ENCODE measurements around the gene TOR1AIP1. TPM values are rescaled to one million over a fixed set of nuclear protein-coding genes. Genes with fewer than 3 reads are reported as not detected.

Gene TOR1AIP1
- total RNA-seq, 4 donors from 2014 or later = 66.1 to 148 (median 68.8) TPM

GRCh38 chr1:179876300-179876715 lies 5.8 kb upstream of the TOR1AIP1 start:
- no peak for TF ChIP-seq CTCF (IDR thresholded peaks at IDR 0.05 in 4 of 5, conservative IDR thresholded peaks at IDR 0.05 in 1 of 5)
- no peak for TF ChIP-seq POLR2A (IDR thresholded peaks at IDR 0.05)
- Histone ChIP-seq H3K9me3 (no peaks in the 10 kb centered on the region), H3K36me3 (peaks cover 0 to 24% of the 10 kb centered on the region in 2 donors), H3K27ac (peak overlapping the region; percentile 81 to 89 (median 85)), H3K4me3 (peak overlapping the region; percentile 72 to 97 (median 80)), H3K27me3 (no peaks in the 10 kb centered on the region), H3K4me1 (peaks cover 40 to 63% of the 10 kb centered on the region in 2 donors)
- in situ Hi-C loops (cut with MboI; ENCODE audit: low sequenced_read_pairs in 4 of 4) = loop anchor here in 2 of 4 donors (10.0 to 25.0 kb wide), 3 partner anchors 78 to 288 kb away; partner anchors contain the start of genes CEP350 (in 1 of the 2) and QSOX1 (in 1 of the 2)
- ATAC-seq = peak; percentile 45 to 49
- DNase-seq = peak in 1 of 2 donors; percentile 29
- intact Hi-C loops (cut with DNase I; ENCODE audit: low total_unique reads) = loop anchor here (2.0 kb wide), 1 partner anchor 278 kb away; the partner anchor contains the start of gene QSOX1

- Histone ChIP-seq H3K27ac (peak within 1 kb of the TSS; percentile 81 to 89 (median 85)), H3K4me1 (peaks cover 31 to 50% of the 10 kb centered on the region in 2 donors), H3K36me3 (peaks cover 0 to 24% of the 10 kb centered on the region in 2 donors), H3K9me3 (no peaks in the 10 kb centered on the region), H3K4me3 (peak within 1 kb of the TSS; percentile 72 to 97 (median 80)), H3K27me3 (no peaks in the 10 kb centered on the region)
- intact Hi-C loops (cut with DNase I; ENCODE audit: low total_unique reads) (loop anchor here (2.0 kb wide), 1 partner anchor 277 kb away; the partner anchor contains the start of gene QSOX1), in situ Hi-C loops (cut with MboI; ENCODE audit: low sequenced_read_pairs in 4 of 4) (loop anchor here in 2 of 4 donors (10.0 to 25.0 kb wide), 3 partner anchors 77 to 287 kb away; partner anchors contain the start of genes CEP350 (in 1 of the 2) and QSOX1 (in 1 of the 2))
- ATAC-seq (peak; percentile 56 to 59), DNase-seq (peak; percentile 90)
- TF ChIP-seq POLR2A (IDR thresholded peaks at IDR 0.05) = peak; percentile 99
- TF ChIP-seq CTCF (IDR thresholded peaks at IDR 0.05 in 4 of 5, conservative IDR thresholded peaks at IDR 0.05 in 1 of 5) = peak in 2 of 5 experiments; percentile 16 to 21
These were observed 4.4 kb upstream of the TOR1AIP1 start, which contains the start of gene TOR1AIP2 for GRCh38 chr1:179877586-179878265. TOR1AIP2 (minus strand) TSS chr1:179877803; CDS start chr1:179852665, 25,138 bp downstream.

GRCh38 chr1:179879797-179880196 lies 2.3 kb upstream of the TOR1AIP1 start:
- Histone ChIP-seq H3K4me1 (peaks cover 29 to 49% of the 10 kb centered on the region in 2 donors), H3K36me3 (peaks cover 0 to 12% of the 10 kb centered on the region in 2 donors), H3K27ac (peak overlapping the region; percentile 92 to 99 (median 97)), H3K9me3 (no peaks in the 10 kb centered on the region), H3K4me3 (no peak overlapping the region), H3K27me3 (no peaks in the 10 kb centered on the region)
- in situ Hi-C loops (cut with MboI; ENCODE audit: low sequenced_read_pairs in 4 of 4) (loop anchor here in 2 of 4 donors (5.0 to 25.0 kb wide), 4 partner anchors 75 to 285 kb away; partner anchors contain the start of genes CEP350 (in 1 of the 2) and QSOX1 (in 1 of the 2)), intact Hi-C loops (cut with DNase I; ENCODE audit: low total_unique reads) (loop anchor here (5.0 kb wide), 1 partner anchor 93 kb away; no protein-coding TSS in a partner anchor)
- ATAC-seq = no peak
- DNase-seq = no peak
- TF ChIP-seq POLR2A (IDR thresholded peaks at IDR 0.05) (no peak), CTCF (IDR thresholded peaks at IDR 0.05 in 4 of 5, conservative IDR thresholded peaks at IDR 0.05 in 1 of 5) (no peak)

- no peak for TF ChIP-seq POLR2A (IDR thresholded peaks at IDR 0.05)
- TF ChIP-seq CTCF (IDR thresholded peaks at IDR 0.05 in 4 of 5, conservative IDR thresholded peaks at IDR 0.05 in 1 of 5) = no peak
- intact Hi-C loops (cut with DNase I; ENCODE audit: low total_unique reads) (loop anchor here (1.0 to 5.0 kb wide), 3 partner anchors 73 to 287 kb away; partner anchors contain the start of gene CEP350), in situ Hi-C loops (cut with MboI; ENCODE audit: low sequenced_read_pairs in 4 of 4) (loop anchor here in 1 of 4 donors (5.0 to 25.0 kb wide), 2 partner anchors 91 to 281 kb away; partner anchors contain the start of gene QSOX1)
- Histone ChIP-seq H3K4me3 (peak overlapping the region; percentile 64 to 97 (median 90)), H3K27me3 (no peaks in the 10 kb centered on the region), H3K4me1 (peaks cover 45 to 47% of the 10 kb centered on the region in 2 donors), H3K36me3 (peaks cover 0 to 24% of the 10 kb centered on the region in 2 donors), H3K9me3 (no peaks in the 10 kb centered on the region), H3K27ac (peak overlapping the region; percentile 92 to 99 (median 97))
- peak; percentile 59 to 86 for ATAC-seq
- peak; percentile 86 to 93 for DNase-seq
These were observed 338 bp upstream of the TOR1AIP1 start for GRCh38 chr1:179881642-179882252.
